Fibroblast of lung (primary cell): Measurements from ENCODE around the gene MRPL55. TPM values are rescaled to one million over a fixed set of nuclear protein-coding genes. Genes with fewer than 3 reads are reported as not detected.

Experiments used
- DNase-seq, 2 donors: peaks; one replicate each; pipeline versions ENCODE4 v3.0.0 to v3.0.0-alpha.2; 2010; ENCODE audit warnings: low read depth in 2 of 2
- H2AFZ ChIP-seq: 2 replicates; pipeline ENCODE4 v1.5.1; 2012; ENCODE audit warnings: low read length, control low read depth, inconsistent platforms
- H3K27ac ChIP-seq: 2 replicates; pipeline ENCODE4 v1.5.1; 2011; ENCODE audit warnings: low read length, control low read depth; ENCODE audit not compliant: insufficient read depth
- H3K27me3 ChIP-seq: 2 replicates; pipeline ENCODE4 v1.5.1; 2011; ENCODE audit warnings: mild to moderate bottlenecking, low read length; ENCODE audit not compliant: control insufficient read depth, insufficient read depth
- H3K36me3 ChIP-seq: 2 replicates; pipeline ENCODE4 v1.5.1; 2011; ENCODE audit warnings: low read length; ENCODE audit not compliant: control insufficient read depth, insufficient read depth
- H3K4me1 ChIP-seq: 2 replicates; pipeline ENCODE4 v1.5.1; 2011; ENCODE audit warnings: low read length; ENCODE audit not compliant: control insufficient read depth, insufficient read depth; ENCODE audit errors: extremely low read depth
- H3K4me2 ChIP-seq: 2 replicates; pipeline ENCODE4 v1.5.1; 2011; ENCODE audit warnings: low read length, control low read depth; ENCODE audit not compliant: insufficient read depth; ENCODE audit errors: extremely low read depth
- H3K4me3 ChIP-seq, 4 experiments: fragments of 200-600 bp in 1 of 4; sonication (generic) in 1 of 4; replicated peaks in 1 of 4; 2 replicates each; pipeline ENCODE4 v1.5.1; 2011 to 2016; ENCODE audit warnings: low read length in 4 of 4, low read depth in 3 of 4, mild to moderate bottlenecking in 3 of 4, control low read depth in 2 of 4, inconsistent platforms in 1 of 4, mixed read lengths in 1 of 4; ENCODE audit not compliant: insufficient read depth in 1 of 4; ENCODE audit errors: control extremely low read depth in 1 of 4
- H3K79me2 ChIP-seq: 2 replicates; pipeline ENCODE4 v1.5.1; 2012; ENCODE audit warnings: mild to moderate bottlenecking, low read length, inconsistent platforms; ENCODE audit not compliant: control insufficient read depth, insufficient read depth
- H3K9ac ChIP-seq: 2 replicates; pipeline ENCODE4 v1.5.1; 2011; ENCODE audit warnings: mild to moderate bottlenecking, low read length, control low read depth; ENCODE audit not compliant: insufficient read depth
- H3K9me3 ChIP-seq: 2 replicates; pipeline ENCODE4 v1.5.1; 2012; ENCODE audit warnings: low read depth, low read length; ENCODE audit not compliant: control insufficient read depth, insufficient read depth
- H4K20me1 ChIP-seq: 2 replicates; pipeline ENCODE4 v1.5.1; 2011; ENCODE audit warnings: low read length; ENCODE audit not compliant: control insufficient read depth, insufficient read depth; ENCODE audit errors: extremely low read depth
- CTCF ChIP-seq, 2 donors: IDR thresholded peaks in 1 of 2; conservative IDR thresholded peaks in 1 of 2; 1 replicate in 1 of 2; 2 replicates in 1 of 2; pipeline ENCODE4 v1.5.1; 2011 to 2012; ENCODE audit warnings: low read length in 2 of 2, control low read depth in 1 of 2, inconsistent platforms in 1 of 2, low read depth in 1 of 2, mild to moderate bottlenecking in 1 of 2
- EZH2 ChIP-seq: IDR thresholded peaks from 2 replicates; pipeline ENCODE4 v1.5.1; 2012; ENCODE audit warnings: low read length, control low read depth, mild to moderate bottlenecking; ENCODE audit errors: missing control alignments
- polyA plus RNA-seq, 2 donors: library from polyadenylated mRNA; depleted of rRNA in 1 of 2; stranded (reverse) in 1 of 2; unstranded in 1 of 2; fragments of >200 nt; gene quantifications; 2 replicates each; pipeline ENCODE4 v1.2.1, GENCODE V29; 2011 to 2012; ENCODE audit warnings: missing spikeins in 1 of 2
- total RNA-seq: library from RNA; depleted of rRNA; stranded (reverse); fragments of >200 nt; gene quantifications from 2 replicates; pipeline ENCODE4 v1.2.1, GENCODE V29; 2014

MRPL55 gene
- total and polyA plus RNA-seq, 2 donors (not counting 1 experiment from before 2014, with no cell fraction given): 39.5 to 51.7 TPM

GRCh38 chr1:228073061-228073856 is 35.8 kb downstream of the MRPL55 start:
- no peaks in the 10 kb centered on the region for H3K4me1 ChIP-seq
- H3K9ac ChIP-seq: no peak overlapping the region
- no peaks in the 10 kb centered on the region for H4K20me1 ChIP-seq
- H3K36me3 ChIP-seq: no peaks in the 10 kb centered on the region
- no peak overlapping the region for H2AFZ ChIP-seq
- no peaks in the 10 kb centered on the region for H3K9me3 ChIP-seq
- H3K79me2 ChIP-seq: no peaks in the 10 kb centered on the region
- no peak overlapping the region for H3K27ac ChIP-seq
- no peak for TF ChIP-seq CTCF (conservative IDR thresholded peaks at IDR 0.05 in 1 of 2, IDR thresholded peaks at IDR 0.05 in 1 of 2; ENCODE audit: low read depth in 1 of 2, low read length in 2 of 2)
- TF ChIP-seq EZH2: no peak
- H3K4me3 ChIP-seq: no peak overlapping the region
- peaks cover 3% of the 10 kb centered on the region for H3K27me3 ChIP-seq
- H3K4me2 ChIP-seq: no peak overlapping the region
- DNase-seq: no peak

- Histone ChIP-seq H3K4me1 (no peaks in the 10 kb centered on the region), H2AFZ (no peak overlapping the region), H3K4me2 (no peak overlapping the region), H4K20me1 (no peaks in the 10 kb centered on the region), H3K27ac (no peak overlapping the region), H3K27me3 (peaks cover 3% of the 10 kb centered on the region), H3K79me2 (no peaks in the 10 kb centered on the region), H3K9ac (no peak overlapping the region), H3K4me3 (no peak overlapping the region), H3K36me3 (no peaks in the 10 kb centered on the region), H3K9me3 (no peaks in the 10 kb centered on the region)
- no peak for DNase-seq
- TF ChIP-seq CTCF (conservative IDR thresholded peaks at IDR 0.05 in 1 of 2, IDR thresholded peaks at IDR 0.05 in 1 of 2; ENCODE audit: low read depth in 1 of 2, low read length in 2 of 2): no peak
- TF ChIP-seq EZH2: no peak
These were observed 36.4 kb downstream of the MRPL55 start for GRCh38 chr1:228072658-228073043.

GRCh38 chr1:228071839-228072657 is 37.1 kb downstream of the MRPL55 start:
- DNase-seq: no peak
- H3K27me3 ChIP-seq: peaks cover 4% of the 10 kb centered on the region
- H3K79me2 ChIP-seq: no peaks in the 10 kb centered on the region
- no peak overlapping the region for H3K9ac ChIP-seq
- TF ChIP-seq CTCF (conservative IDR thresholded peaks at IDR 0.05 in 1 of 2, IDR thresholded peaks at IDR 0.05 in 1 of 2; ENCODE audit: low read depth in 1 of 2, low read length in 2 of 2) (no peak), EZH2 (no peak)
- no peak overlapping the region for H3K27ac ChIP-seq
- no peaks in the 10 kb centered on the region for H4K20me1 ChIP-seq
- H2AFZ ChIP-seq: no peak overlapping the region
- no peaks in the 10 kb centered on the region for H3K9me3 ChIP-seq
- H3K4me3 ChIP-seq: no peak overlapping the region
- H3K4me1 ChIP-seq: no peaks in the 10 kb centered on the region
- no peak overlapping the region for H3K4me2 ChIP-seq
- no peaks in the 10 kb centered on the region for H3K36me3 ChIP-seq
